H1 (cell line): ENCODE data around the gene SS18L1. TPM values are rescaled to one million over a fixed set of nuclear protein-coding genes. Genes with fewer than 3 reads are reported as not detected.

Source experiments
- CTBP2 ChIP-seq: IDR thresholded peaks from 2 replicates; pipeline ENCODE4 v1.7.0; 2011; ENCODE audit warnings: borderline replicate concordance, mild to moderate bottlenecking, moderate library complexity, mixed read lengths, low read length; ENCODE audit not compliant: insufficient read depth, insufficient read length
- YY1 ChIP-seq: IDR thresholded peaks from 2 replicates; pipeline ENCODE4 v1.6.1; 2011; ENCODE audit warnings: low read depth, mild to moderate bottlenecking, low read length
- polyA plus RNA-seq, 7 experiments: library from polyadenylated mRNA; depleted of rRNA in 3 of 7; stranded (reverse) in 5 of 7; unstranded in 2 of 7; fragments of >200 nt in 5 of 7; fragments of 200-250 nt in 2 of 7; gene quantifications; 1 replicate in 5 of 7; 2 replicates in 1 of 7; 4 replicates in 1 of 7; pipeline versions ENCODE4 v1.2.1 to v1.2.3, GENCODE V29; 2011 to 2013; ENCODE audit warnings: missing spikeins in 2 of 7, mixed read lengths in 2 of 7
- total RNA-seq: library from RNA; stranded (reverse); fragmentation: NEBNext Ultra II Directional; extraction: Animal tissue kit (Norgen Biotek cat#: 25700); gene quantifications from 2 replicates; pipeline ENCODE4 v1.2.1, GENCODE V29; 2021

The SS18L1 gene
- total and polyA plus RNA-seq, 2 of the 8 experiments (the other 6 are each of a cell fraction or from before 2014, with no cell fraction given): 28.4 to 29.7 TPM

DNA sequence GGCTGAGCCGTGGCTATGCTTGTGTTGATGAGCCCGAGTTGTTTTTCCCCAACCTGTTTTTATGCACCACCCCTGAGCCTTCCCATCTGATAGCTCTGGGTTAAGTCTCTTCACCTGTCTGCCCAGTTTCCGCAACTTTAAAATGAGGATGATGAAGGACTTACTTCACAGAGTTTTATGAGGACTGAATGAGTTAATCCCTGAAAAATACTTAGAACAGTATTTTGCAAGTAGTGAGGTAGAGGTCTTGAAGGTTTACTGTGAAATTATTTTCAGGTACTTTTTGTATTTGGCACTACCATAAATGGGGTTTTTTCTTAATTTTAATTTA lies 42.5 kb downstream of the SS18L1 start (continued):
- TF ChIP-seq CTBP2: no peak
- no peak for TF ChIP-seq YY1
- TF ChIP-seq, all 59 proteins: peak for 0
